Heart right ventricle (tissue), 16 donors: ENCODE measurements around the gene C6orf89. TPM values are rescaled to one million over a fixed set of nuclear protein-coding genes. Genes with fewer than 3 reads are reported as not detected.
"Not testable (repeated sequence)": the region's sequence is repeated elsewhere in the genome, so short reads cannot be mapped to it uniquely, and the experiment has no call there.

Experiments
- ATAC-seq, 8 donors: fragments of 200-7000 bp; cut with Tn5 transposase; one replicate each; pipeline ENCODE4 v1.9.1; 2020; ENCODE audit warnings: mild to moderate bottlenecking in 8 of 8, moderate library complexity in 8 of 8, moderate number of reproducible peaks in 1 of 8
- DNase-seq, 2 donors: peaks; one replicate each; pipeline ENCODE4 v3.0.0-alpha.2; 2020
- H3K27ac ChIP-seq, 10 donors: fragments of 200-600 bp; sonication (generic) in 2 of 10; one replicate each; pipeline versions ENCODE4 v1.5.0 to v1.8.0; 2020 to 2022; ENCODE audit warnings: mild to moderate bottlenecking in 3 of 10
- H3K27me3 ChIP-seq, 7 donors: fragments of 200-600 bp; one replicate each; pipeline ENCODE4 v1.8.0; 2021 to 2022; ENCODE audit warnings: mild to moderate bottlenecking in 2 of 7
- H3K36me3 ChIP-seq, 9 donors: fragments of 200-600 bp; sonication (generic) in 1 of 9; one replicate each; pipeline versions ENCODE4 v1.5.0 to v1.8.0; 2020 to 2022; ENCODE audit warnings: mild to moderate bottlenecking in 2 of 9
- H3K4me1 ChIP-seq, 9 donors: fragments of 200-600 bp; sonication (generic) in 1 of 9; one replicate each; pipeline versions ENCODE4 v1.5.0 to v1.8.0; 2020 to 2022; ENCODE audit warnings: mild to moderate bottlenecking in 4 of 9
- H3K4me3 ChIP-seq, 10 donors: fragments of 200-600 bp; sonication (generic) in 2 of 10; one replicate each; pipeline versions ENCODE4 v1.5.0 to v1.8.0; 2020 to 2022; ENCODE audit warnings: mild to moderate bottlenecking in 7 of 10, moderate library complexity in 2 of 10
- H3K9me3 ChIP-seq, 11 donors: fragments of 200-600 bp in 10 of 11; sonication (generic) in 2 of 11; one replicate each; pipeline versions ENCODE4 v1.5.0 to v1.8.0; 2013 to 2022; ENCODE audit warnings: mild to moderate bottlenecking in 2 of 11, control low read depth in 1 of 11, moderate library complexity in 1 of 11
- CTCF ChIP-seq, 9 donors: fragments of 200-600 bp; sonication (generic) in 2 of 9; IDR thresholded peaks; one replicate each; pipeline versions ENCODE4 v1.5.0 to v1.8.0; 2021 to 2022; ENCODE audit warnings: antibody characterized with exemption in 9 of 9, mild to moderate bottlenecking in 5 of 9, moderate library complexity in 1 of 9
- WGBS, 2 donors: extraction: QIAGEN DNeasy Blood & Tissue Kit; methylation state at CpG; one replicate each; pipeline ENCODE4 v1.1.7; 2013; ENCODE audit warnings: inconsistent platforms in 1 of 2; 5-methylcytosine and 5-hydroxymethylcytosine counted together
- intact Hi-C, 10 donors: fragments of 100-400 bp; cut with DNase I; formaldehyde crosslinking; loops; one replicate each; pipeline versions ENCODE4 v1.11.1 to v1.14.2; 2022
- polyA plus RNA-seq, 2 donors: library from polyadenylated mRNA; stranded (reverse); fragments of 200-250 nt; gene quantifications; one replicate each; pipeline ENCODE4 v1.2.3, GENCODE V29; 2013
- total RNA-seq, 10 donors: library from RNA; stranded (reverse); fragmentation: NEBNext Ultra II Directional in 3 of 10; extraction: Animal tissue kit (Norgen Biotek cat#: 25700) in 3 of 10; gene quantifications; one replicate each; pipeline versions ENCODE4 v1.2.1 to v1.2.4, GENCODE V29; 2021 to 2023
- donor health status: Arrhythmogenic right ventricular cardiomyopathy.
- donor health status: ischemic (EF 13 %, LVEDD 7.1; RV severe dilation, severe dysfunction).
- donor health status: healthy with polysubstance abuse.
- donor health status: DM: no; HTN: yes; CAD: no.
- donor health status: DM: no; HTN: no; CAD: no.
- donor health status: ischemic (EF 25% LVEDD 6.9; RV normal size, moderate dysfunction).
- donor health status: ischemic (EF 25% LVEDD 5.7; RV mildly dilated, moderate dysfunction).
- donor health status: healthy.
- donor health status: DM: yes; HTN: yes; CAD: no.
- donor health status: Ischemic cardiomyopathy.
- donor health status: ischemic (EF 35%, LVEDD 5.7; RV mildly dilated, moderate dysfunction).
- donor health status: nonischemic (EF 11% LVEDD 7.7; RV severe dilation, severe dysfunction).
- donor health status: DM: yes; HTN: yes; CAD: no.
- donor health status: PGD.
- donor health status: ischemic (EF 29% LVEDD 5.4; RV normal size, mild dysfunction).
- donor health status: nonischemic (EF 23%, LVEDD 6.1; RV moderate dilation, normal function).

C6orf89 gene
- total and polyA plus RNA-seq, 12 donors, result 22.5 to 104 (median 72.9) TPM

GRCh38 chr6:36944650-36945049 is 58.9 kb downstream of the C6orf89 start:
- DNase-seq (no peak), ATAC-seq (no peak)
- no peak for TF ChIP-seq CTCF (IDR thresholded peaks at IDR 0.05)
- WGBS, 2 donors, result 76 to 85% methylated on average over 5 of the region's 5 CpGs
- H3K9me3 ChIP-seq, result no peaks in the 10 kb centered on the region
- no peaks in the 10 kb centered on the region for H3K27me3 ChIP-seq
- H3K4me1 ChIP-seq, result peaks cover 0 to 3% (median 0%) of the 10 kb centered on the region in 9 donors
- H3K27ac ChIP-seq, result no peak overlapping the region
- intact Hi-C loops, result no loop called here
- H3K36me3 ChIP-seq, result no peaks in the 10 kb centered on the region
- H3K4me3 ChIP-seq, result no peak overlapping the region

GRCh38 chr6:36945301-36945700 is 59.5 kb downstream of the C6orf89 start:
- TF ChIP-seq CTCF (IDR thresholded peaks at IDR 0.05), result no peak
- intact Hi-C loops, result no loop called here
- H3K4me1 ChIP-seq, result peaks cover 0 to 3% (median 0%) of the 10 kb centered on the region in 9 donors
- H3K36me3 ChIP-seq, result no peaks in the 10 kb centered on the region
- H3K9me3 ChIP-seq, result no peaks in the 10 kb centered on the region
- H3K4me3 ChIP-seq, result no peak overlapping the region
- DNase-seq (no peak), ATAC-seq (no peak)
- no peak overlapping the region for H3K27ac ChIP-seq
- 83 to 90% methylated on average over 4 of the region's 4 CpGs for WGBS, 2 donors
- no peaks in the 10 kb centered on the region for H3K27me3 ChIP-seq

- DNase-seq (no peak), ATAC-seq (no peak)
- Histone ChIP-seq H3K27ac (no peak overlapping the region), H3K9me3 (no peaks in the 10 kb centered on the region), H3K4me1 (peaks cover 0 to 3% (median 0%) of the 10 kb centered on the region in 9 donors), H3K27me3 (no peaks in the 10 kb centered on the region), H3K4me3 (no peak overlapping the region), H3K36me3 (no peaks in the 10 kb centered on the region)
- 90 to 92% methylated on average over 4 of the region's 4 CpGs for WGBS, 2 donors
- no peak for TF ChIP-seq CTCF (IDR thresholded peaks at IDR 0.05)
- intact Hi-C loops, result no loop called here
Measured at GRCh38 chr6:36946526-36946925, 60.8 kb downstream of the C6orf89 start.

GRCh38 chr6:36947570-36948351 is 62.0 kb downstream of the C6orf89 start:
- Histone ChIP-seq H3K4me3 (no peak overlapping the region), H3K27ac (no peak overlapping the region), H3K27me3 (no peaks in the 10 kb centered on the region), H3K36me3 (no peaks in the 10 kb centered on the region), H3K9me3 (no peaks in the 10 kb centered on the region), H3K4me1 (peaks cover 0 to 3% (median 0%) of the 10 kb centered on the region in 9 donors)
- DNase-seq (no peak), ATAC-seq (no peak)
- WGBS, 2 donors, result 81 to 83% methylated on average over 12 of the region's 12 CpGs
- intact Hi-C loops, result no loop called here
- TF ChIP-seq CTCF (IDR thresholded peaks at IDR 0.05), result no peak

- not testable (repeated sequence) for ATAC-seq, DNase-seq
Measured at GRCh38 chr6:36949076-36949475, 63.3 kb downstream of the C6orf89 start.

More at GRCh38 chr6:36949076-36949475, 63.3 kb downstream of the C6orf89 start:
- H3K9me3 ChIP-seq, H3K27ac ChIP-seq, H3K27me3 ChIP-seq, H3K4me1 ChIP-seq, H3K36me3 ChIP-seq, intact Hi-C loops, H3K4me3 ChIP-seq: not testable (repeated sequence)
- WGBS, 2 donors, result 96% methylated on average over 9 of the region's 9 CpGs
